HEK293 (cell line): ENCODE data around the gene SLC17A3.

ENCODE experiments used
- CTCF ChIA-PET: fragments of 350-600 bp; formaldehyde crosslinking; extraction: SDS; loops from one replicate; lab custom pipeline; 2021; ENCODE audit warnings: antibody characterized with exemption; lab: Yijun Ruan, JAX
- POLR2A ChIA-PET: fragments of 300-600 bp; formaldehyde crosslinking; extraction: SDS; loops from one replicate; lab custom pipeline; 2020; ENCODE audit warnings: antibody characterized with exemption, inconsistent platforms; lab: Yijun Ruan, JAX
- H3K27ac ChIP-seq: fragments of 200-500 bp; sonication (Bioruptor generic); 2 replicates; pipeline ENCODE4 v1.5.1; 2014; ENCODE audit warnings: low read depth, low read length, control low read depth, inconsistent platforms; ENCODE audit errors: extremely low read depth
- H3K36me3 ChIP-seq, 2 experiments: fragments of 200-500 bp in 1 of 2; sonication (Bioruptor generic) in 1 of 2; 1 replicate in 1 of 2; 2 replicates in 1 of 2; pipeline ENCODE4 v1.5.1; 2014 to 2017; ENCODE audit warnings: inconsistent platforms in 2 of 2, low read length in 2 of 2; ENCODE audit not compliant: control insufficient read depth in 2 of 2, insufficient read depth in 1 of 2
- H3K4me1 ChIP-seq: fragments of 200-500 bp; sonication (Bioruptor generic); 2 replicates; pipeline ENCODE4 v1.5.1; 2014; ENCODE audit warnings: mild to moderate bottlenecking, low read length, inconsistent platforms; ENCODE audit not compliant: control insufficient read depth, insufficient read depth
- H3K4me3 ChIP-seq: 2 replicates; pipeline ENCODE4 v1.5.1; 2011; ENCODE audit warnings: low read depth, mild to moderate bottlenecking, control low read depth, low read length, moderate library complexity
- H3K9me3 ChIP-seq: fragments of 200-500 bp; sonication (Bioruptor generic); 2 replicates; pipeline ENCODE4 v1.5.1; 2014; ENCODE audit warnings: low read depth, low read length, inconsistent platforms; ENCODE audit not compliant: control insufficient read depth, insufficient read depth
- HIC1 ChIP-seq: fragments of 450-650 bp; formaldehyde crosslinking; IDR thresholded peaks from 2 replicates; pipeline ENCODE4 v1.5.1; 2016; ENCODE audit warnings: missing biosample characterization, missing genetic modification characterization
- REPIN1 ChIP-seq: fragments of 450-650 bp; formaldehyde crosslinking; IDR thresholded peaks from 2 replicates; pipeline ENCODE4 v1.5.1; 2017; ENCODE audit warnings: missing biosample characterization, missing genetic modification characterization, low read depth
- SETDB1 ChIP-seq: IDR thresholded peaks from one replicate; pipeline ENCODE4 v1.6.1; 2017; ENCODE audit warnings: mild to moderate bottlenecking, low read length, moderate library complexity, mixed read lengths; ENCODE audit not compliant: insufficient read length
- ZBTB17 ChIP-seq: fragments of 450-650 bp; formaldehyde crosslinking; IDR thresholded peaks from 2 replicates; pipeline ENCODE4 v1.5.1; 2016; ENCODE audit warnings: missing biosample characterization, missing genetic modification characterization
- ZEB2 ChIP-seq: fragments of 450-650 bp; formaldehyde crosslinking; IDR thresholded peaks from 2 replicates; pipeline ENCODE4 v1.5.1; 2016; ENCODE audit warnings: missing biosample characterization, missing genetic modification characterization
- ZNF146 ChIP-seq: fragments of 450-650 bp; formaldehyde crosslinking; IDR thresholded peaks from 2 replicates; pipeline ENCODE4 v1.5.1; 2016; ENCODE audit warnings: missing biosample characterization, missing genetic modification characterization
- ZNF19 ChIP-seq: fragments of 450-650 bp; formaldehyde crosslinking; IDR thresholded peaks from 2 replicates; pipeline ENCODE4; 2016; ENCODE audit warnings: missing biosample characterization, missing genetic modification characterization, low read depth
- ZNF335 ChIP-seq: fragments of 450-650 bp; formaldehyde crosslinking; conservative IDR thresholded peaks from 2 replicates; pipeline ENCODE4 v1.5.1; 2016; ENCODE audit warnings: missing biosample characterization, missing genetic modification characterization
- ZNF404 ChIP-seq: fragments of 450-650 bp; formaldehyde crosslinking; IDR thresholded peaks from 2 replicates; pipeline ENCODE4 v1.5.1; 2017; ENCODE audit warnings: missing biosample characterization, missing genetic modification characterization
- ZNF510 ChIP-seq: fragments of 450-650 bp; formaldehyde crosslinking; IDR thresholded peaks from 2 replicates; pipeline ENCODE4 v1.5.1; 2018; ENCODE audit warnings: mild to moderate bottlenecking, missing genetic modification characterization, missing biosample characterization; ENCODE audit not compliant: insufficient replicate concordance
- ZNF600 ChIP-seq: fragments of 450-650 bp; formaldehyde crosslinking; IDR thresholded peaks from 2 replicates; pipeline ENCODE4 v1.5.1; 2016; ENCODE audit warnings: missing biosample characterization, missing genetic modification characterization
- ZNF610 ChIP-seq: fragments of 450-650 bp; formaldehyde crosslinking; IDR thresholded peaks from 2 replicates; pipeline ENCODE4 v1.5.1; 2016; ENCODE audit warnings: missing biosample characterization, missing genetic modification characterization, borderline replicate concordance
- ZNF654 ChIP-seq: fragments of 450-650 bp; formaldehyde crosslinking; IDR thresholded peaks from 2 replicates; pipeline ENCODE4 v1.5.1; 2016; ENCODE audit warnings: low read depth, missing biosample characterization, missing genetic modification characterization
- ZNF660 ChIP-seq: fragments of 450-650 bp; IDR thresholded peaks from 2 replicates; pipeline ENCODE4 v1.5.1; 2018; ENCODE audit warnings: missing biosample characterization, mild to moderate bottlenecking, missing genetic modification characterization
- ZNF777 ChIP-seq: fragments of 450-650 bp; formaldehyde crosslinking; IDR thresholded peaks from 2 replicates; pipeline ENCODE4 v1.5.1; 2017; ENCODE audit warnings: missing biosample characterization, missing genetic modification characterization, borderline replicate concordance
- ZXDB ChIP-seq: fragments of 450-650 bp; formaldehyde crosslinking; IDR thresholded peaks from 2 replicates; pipeline ENCODE4 v1.5.1; 2016; ENCODE audit warnings: missing biosample characterization, missing genetic modification characterization
- TF ChIP-seq, protein P1 (sequence below): fragments of 450-650 bp; formaldehyde crosslinking; IDR thresholded peaks from 2 replicates; pipeline ENCODE4 v1.5.1; 2017; ENCODE audit warnings: missing biosample characterization, missing genetic modification characterization
- TF ChIP-seq, protein P2 (sequence below): fragments of 450-650 bp; formaldehyde crosslinking; IDR thresholded peaks from 2 replicates; pipeline ENCODE4 v1.5.1; 2016; ENCODE audit warnings: missing biosample characterization, missing genetic modification characterization

SLC17A3 gene

DNA sequence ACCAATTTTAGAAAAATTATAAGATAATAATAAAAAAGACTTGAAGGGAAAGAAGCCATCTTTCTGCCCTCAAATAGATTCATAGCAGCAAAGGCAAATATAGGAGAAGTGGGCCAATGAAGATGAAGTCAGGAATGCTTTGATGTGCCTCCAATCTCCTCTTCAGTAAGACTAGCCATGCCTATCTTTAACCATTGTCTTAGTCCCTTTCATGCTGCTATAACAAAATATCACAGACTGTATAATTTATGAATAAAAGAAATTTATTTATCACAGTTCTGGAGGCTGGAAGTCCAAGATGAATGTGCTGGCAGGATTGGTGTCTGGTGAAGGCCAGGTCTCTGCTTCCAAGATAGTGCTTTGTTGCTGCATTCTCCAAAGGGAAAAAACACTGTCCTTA lies 18.8 kb upstream of the SLC17A3 start:
- H3K4me3 ChIP-seq = no peak overlapping the region
- POLR2A ChIA-PET = no interaction called here
- H3K36me3 ChIP-seq = no peaks in the 10 kb centered on the region
- H3K4me1 ChIP-seq = no peaks in the 10 kb centered on the region
- no peak overlapping the region for H3K27ac ChIP-seq
- no peak for TF ChIP-seq ZEB2 (tag by site-specific recombination)
- TF ChIP-seq ZNF146 (tag by site-specific recombination) = no peak
- CTCF ChIA-PET = interaction anchor here (4.7 kb wide), 1 partner anchor 105 kb away, joined by 27 read pairs; no protein-coding TSS in a partner anchor
- no peaks in the 10 kb centered on the region for H3K9me3 ChIP-seq

DNA sequence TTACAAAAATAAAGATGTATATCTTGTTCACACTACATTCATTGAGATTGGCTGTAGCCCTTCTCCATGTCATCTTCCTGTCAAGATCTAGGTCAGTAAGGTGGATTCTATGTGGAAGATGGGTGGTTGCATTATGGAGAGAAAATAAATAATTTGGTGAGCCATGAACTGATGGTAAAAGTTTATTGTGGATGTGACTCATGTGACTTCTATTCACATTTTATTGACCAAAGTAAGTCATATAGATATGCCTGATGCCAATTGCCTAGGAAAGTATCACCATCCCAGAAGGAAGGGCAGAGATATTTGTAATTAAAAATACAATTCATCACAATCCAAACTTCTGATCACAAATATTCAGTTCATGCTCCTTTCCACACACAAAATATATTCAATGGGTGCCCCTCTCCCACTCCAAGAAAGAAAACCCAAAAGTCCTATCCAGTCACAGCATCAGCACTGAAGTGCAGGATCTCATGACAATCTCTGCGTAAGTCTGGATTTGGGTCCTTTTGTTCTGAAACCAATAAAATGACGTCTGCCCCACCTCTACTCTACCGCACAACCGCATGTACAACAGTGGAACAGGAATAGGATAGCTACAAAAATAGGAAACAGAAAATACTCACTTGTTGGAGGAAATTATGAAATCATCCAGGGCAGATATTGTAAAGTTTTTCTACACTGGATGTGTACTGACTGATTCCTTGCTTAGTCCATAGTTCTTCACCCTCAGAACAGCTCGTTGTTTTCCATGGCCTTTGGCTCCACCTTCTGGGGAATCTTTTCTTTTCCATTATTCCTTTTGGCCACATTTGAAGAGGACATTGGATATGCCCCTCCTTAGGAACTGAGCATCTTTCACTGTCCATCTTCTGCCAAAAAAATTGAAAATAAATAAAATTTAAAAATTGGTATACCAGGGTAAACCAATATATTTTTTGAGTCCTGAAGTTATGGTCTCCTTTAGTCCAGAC lies 16.1 kb upstream of the SLC17A3 start:
- CTCF ChIA-PET = interaction anchor here (0.5 to 4.7 kb wide), 24 partner anchors 9 to 1625 kb away, joined by 3 to 29 read pairs (median 4); no protein-coding TSS in a partner anchor
- POLR2A ChIA-PET = no interaction called here

GRCh38 chr6:25888626-25889025 lies 14.6 kb upstream of the SLC17A3 start:
- ChIA-PET CTCF (interaction anchor here (1.1 to 4.7 kb wide), 4 partner anchors 100 to 665 kb away, joined by 3 to 29 read pairs (median 19); no protein-coding TSS in a partner anchor), POLR2A (no interaction called here)
- no peak overlapping the region for H3K4me3 ChIP-seq
- H3K9me3 ChIP-seq = no peaks in the 10 kb centered on the region
- no peaks in the 10 kb centered on the region for H3K36me3 ChIP-seq
- H3K4me1 ChIP-seq = no peaks in the 10 kb centered on the region
- TF ChIP-seq ZNF404 (tag by site-specific recombination) (no peak), ZNF777 (tag by site-specific recombination) (no peak), HIC1 (tag by site-specific recombination) (no peak), REPIN1 (no peak), ZXDB (tag by site-specific recombination) (no peak)
- TF ChIP-seq, protein P1, sequence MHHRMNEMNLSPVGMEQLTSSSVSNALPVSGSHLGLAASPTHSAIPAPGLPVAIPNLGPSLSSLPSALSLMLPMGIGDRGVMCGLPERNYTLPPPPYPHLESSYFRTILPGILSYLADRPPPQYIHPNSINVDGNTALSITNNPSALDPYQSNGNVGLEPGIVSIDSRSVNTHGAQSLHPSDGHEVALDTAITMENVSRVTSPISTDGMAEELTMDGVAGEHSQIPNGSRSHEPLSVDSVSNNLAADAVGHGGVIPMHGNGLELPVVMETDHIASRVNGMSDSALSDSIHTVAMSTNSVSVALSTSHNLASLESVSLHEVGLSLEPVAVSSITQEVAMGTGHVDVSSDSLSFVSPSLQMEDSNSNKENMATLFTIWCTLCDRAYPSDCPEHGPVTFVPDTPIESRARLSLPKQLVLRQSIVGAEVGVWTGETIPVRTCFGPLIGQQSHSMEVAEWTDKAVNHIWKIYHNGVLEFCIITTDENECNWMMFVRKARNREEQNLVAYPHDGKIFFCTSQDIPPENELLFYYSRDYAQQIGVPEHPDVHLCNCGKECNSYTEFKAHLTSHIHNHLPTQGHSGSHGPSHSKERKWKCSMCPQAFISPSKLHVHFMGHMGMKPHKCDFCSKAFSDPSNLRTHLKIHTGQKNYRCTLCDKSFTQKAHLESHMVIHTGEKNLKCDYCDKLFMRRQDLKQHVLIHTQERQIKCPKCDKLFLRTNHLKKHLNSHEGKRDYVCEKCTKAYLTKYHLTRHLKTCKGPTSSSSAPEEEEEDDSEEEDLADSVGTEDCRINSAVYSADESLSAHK (tag by site-specific recombination) = no peak
- TF ChIP-seq, protein P2, sequence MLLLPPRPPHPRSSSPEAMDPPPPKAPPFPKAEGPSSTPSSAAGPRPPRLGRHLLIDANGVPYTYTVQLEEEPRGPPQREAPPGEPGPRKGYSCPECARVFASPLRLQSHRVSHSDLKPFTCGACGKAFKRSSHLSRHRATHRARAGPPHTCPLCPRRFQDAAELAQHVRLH (tag by site-specific recombination) = no peak
- H3K27ac ChIP-seq = no peak overlapping the region

More for the DNA sequence above, 16.1 kb upstream of the SLC17A3 start:
- no peak overlapping the region for H3K27ac ChIP-seq
- no peaks in the 10 kb centered on the region for H3K9me3 ChIP-seq
- TF ChIP-seq ZNF510 (tag by site-specific recombination) (no peak), ZNF600 (tag by site-specific recombination) (peak; percentile 92), ZNF660 (tag by site-specific recombination) (0 out of 2 replicates have a peak, but pooled peaks have one; percentile 59), ZNF654 (tag by site-specific recombination) (peak; percentile 95), ZNF19 (tag by site-specific recombination) (no peak), ZNF610 (tag by site-specific recombination) (no peak), SETDB1 (no peak), ZBTB17 (tag by site-specific recombination) (peak; percentile 48), ZNF335 (no peak)
- TF ChIP-seq, protein P1 (tag by site-specific recombination) = no peak
- TF ChIP-seq, all 188 proteins: peak for 4
- no peaks in the 10 kb centered on the region for H3K36me3 ChIP-seq
- H3K4me1 ChIP-seq = no peaks in the 10 kb centered on the region
- H3K4me3 ChIP-seq = no peak overlapping the region
